ENCODE data around the gene TRIP6. TPM values are rescaled to one million over a fixed set of nuclear protein-coding genes. Genes with fewer than 3 reads are reported as not detected.

Gene TRIP6
- total RNA-seq, 3 donors from 2014 or later (not counting 1 experiment from before 2014, with no cell fraction given): 1.1 to 3.5 (median 1.5) TPM

- H3K4me1 ChIP-seq (ENCODE audit: control insufficient read depth, insufficient read depth, low read length): peaks cover 20% of the 10 kb centered on the region
- no peaks in the 10 kb centered on the region for H3K9me3 ChIP-seq (ENCODE audit: control insufficient read depth, insufficient read depth, low read length)
- H3K9me3 Mint-ChIP-seq: no peaks in the 10 kb centered on the region
- ATAC-seq (no peak), DNase-seq (no peak)
- H3K27me3 Mint-ChIP-seq (ENCODE audit: low read depth in 2 of 2): peaks cover 0 to 9% of the 10 kb centered on the region in 2 donors
- peak overlapping the region; percentile 43 for H3K4me3 ChIP-seq (ENCODE audit: low read length)
- no peaks in the 10 kb centered on the region for H3K36me3 Mint-ChIP-seq
- H3K27ac ChIP-seq (ENCODE audit: low read length): no peak overlapping the region
- H3K27ac Mint-ChIP-seq: no peak overlapping the region
- peaks cover 0 to 11% of the 10 kb centered on the region in 2 donors for H3K4me1 Mint-ChIP-seq
- WGBS (ENCODE audit: insufficient coverage): 64% methylated on average over 4 of the region's 5 CpGs
- TF ChIP-seq CTCF (IDR thresholded peaks at IDR 0.05): no peak
- intact Hi-C loops (cut with micrococcal nuclease): no loop called here
- H3K27me3 ChIP-seq (ENCODE audit: control insufficient read depth, insufficient read depth, low read length): peaks cover 9% of the 10 kb centered on the region
- no peak overlapping the region for H3K4me3 Mint-ChIP-seq
- H3K36me3 ChIP-seq (ENCODE audit: control insufficient read depth, insufficient read depth, low read length): peaks cover 14% of the 10 kb centered on the region
Measured at GRCh38 chr7:100866729-100867039, 503 bp upstream of the TRIP6 start.

GRCh38 chr7:100867776-100868485 lies 744 bp downstream of the TRIP6 start:
- Mint-ChIP-seq H3K27ac (no peak overlapping the region), H3K36me3 (no peaks in the 10 kb centered on the region), H3K4me1 (peaks cover 0 to 11% of the 10 kb centered on the region in 2 donors), H3K4me3 (no peak overlapping the region), H3K27me3 (ENCODE audit: low read depth in 2 of 2) (peaks cover 0 to 9% of the 10 kb centered on the region in 2 donors), H3K9me3 (no peaks in the 10 kb centered on the region)
- Histone ChIP-seq H3K9me3 (ENCODE audit: control insufficient read depth, insufficient read depth, low read length) (no peaks in the 10 kb centered on the region), H3K4me1 (ENCODE audit: control insufficient read depth, insufficient read depth, low read length) (peaks cover 20% of the 10 kb centered on the region), H3K27me3 (ENCODE audit: control insufficient read depth, insufficient read depth, low read length) (peaks cover 9% of the 10 kb centered on the region), H3K27ac (ENCODE audit: low read length) (peak overlapping the region; percentile 49), H3K36me3 (ENCODE audit: control insufficient read depth, insufficient read depth, low read length) (peaks cover 8% of the 10 kb centered on the region), H3K4me3 (ENCODE audit: low read length) (peak overlapping the region; percentile 43)
- intact Hi-C loops (cut with micrococcal nuclease): no loop called here
- DNase-seq (no peak), ATAC-seq (no peak)
- WGBS (ENCODE audit: insufficient coverage): 43% methylated on average over 26 of the region's 27 CpGs
- no peak for TF ChIP-seq CTCF (IDR thresholded peaks at IDR 0.05)

GRCh38 chr7:100873599-100874299 lies 6.6 kb downstream of the TRIP6 start:
- no peaks in the 10 kb centered on the region for H3K9me3 ChIP-seq (ENCODE audit: control insufficient read depth, insufficient read depth, low read length)
- peaks cover 7% of the 10 kb centered on the region for H3K36me3 ChIP-seq (ENCODE audit: control insufficient read depth, insufficient read depth, low read length)
- no peaks in the 10 kb centered on the region for H3K27me3 ChIP-seq (ENCODE audit: control insufficient read depth, insufficient read depth, low read length)
- ATAC-seq: no peak
- peaks cover 28% of the 10 kb centered on the region for H3K4me1 ChIP-seq (ENCODE audit: control insufficient read depth, insufficient read depth, low read length)
- Mint-ChIP-seq H3K36me3 (no peaks in the 10 kb centered on the region), H3K4me1 (peaks cover 27 to 34% of the 10 kb centered on the region in 2 donors), H3K9me3 (peaks cover 0 to 2% of the 10 kb centered on the region in 2 donors), H3K27me3 (ENCODE audit: low read depth in 2 of 2) (no peaks in the 10 kb centered on the region), H3K27ac (peak overlapping the region; percentile 90 to 99), H3K4me3 (peak overlapping the region; percentile 31)
- intact Hi-C loops (cut with micrococcal nuclease): loop anchor here (2.0 kb wide), 1 partner anchor 15 kb away; the partner anchor contains the start of gene UFSP1
- DNase-seq: peak in 1 of 2 donors; percentile 20
- no peak overlapping the region for H3K4me3 ChIP-seq (ENCODE audit: low read length)
- no peak for TF ChIP-seq CTCF (IDR thresholded peaks at IDR 0.05)
- peak overlapping the region; percentile 91 for H3K27ac ChIP-seq (ENCODE audit: low read length)
- WGBS (ENCODE audit: insufficient coverage): 87% methylated on average over 10 of the region's 10 CpGs
